PFSK-1 (cell line): ENCODE data around the gene LBHD1.

Experiments
- FOXP2 ChIP-seq: optimal IDR thresholded peaks from 2 replicates; pipeline ENCODE3; 2011; ENCODE audit warnings: borderline replicate concordance, control low read depth, inconsistent platforms; ENCODE audit not compliant: insufficient read depth; ENCODE audit errors: extremely low read length, extremely low read depth
- POLR2AphosphoS5 ChIP-seq: IDR thresholded peaks from 2 replicates; pipeline ENCODE4 v1.6.1; 2012; ENCODE audit warnings: low read depth, mild to moderate bottlenecking, control low read depth, low read length, moderate library complexity
- SIN3A ChIP-seq: IDR thresholded peaks from 2 replicates; pipeline ENCODE4 v1.6.1; 2012; ENCODE audit warnings: mild to moderate bottlenecking, low read length, moderate library complexity, borderline replicate concordance; ENCODE audit not compliant: insufficient read depth
- TAF1 ChIP-seq: IDR thresholded peaks from 2 replicates; pipeline ENCODE4 v1.6.1; 2012; ENCODE audit warnings: low read length, control low read depth, borderline replicate concordance; ENCODE audit not compliant: insufficient read depth
- TF ChIP-seq, protein P1 (sequence below), 2 experiments: IDR thresholded peaks; 2 replicates each; pipeline versions ENCODE4 v1.6.1 to v1.8.0; 2011 to 2012; ENCODE audit warnings: low read depth in 2 of 2, low read length in 2 of 2, control low read depth in 1 of 2, inconsistent platforms in 1 of 2, mild to moderate bottlenecking in 1 of 2, moderate library complexity in 1 of 2; ENCODE audit not compliant: insufficient read depth in 1 of 2

LBHD1 gene

DNA sequence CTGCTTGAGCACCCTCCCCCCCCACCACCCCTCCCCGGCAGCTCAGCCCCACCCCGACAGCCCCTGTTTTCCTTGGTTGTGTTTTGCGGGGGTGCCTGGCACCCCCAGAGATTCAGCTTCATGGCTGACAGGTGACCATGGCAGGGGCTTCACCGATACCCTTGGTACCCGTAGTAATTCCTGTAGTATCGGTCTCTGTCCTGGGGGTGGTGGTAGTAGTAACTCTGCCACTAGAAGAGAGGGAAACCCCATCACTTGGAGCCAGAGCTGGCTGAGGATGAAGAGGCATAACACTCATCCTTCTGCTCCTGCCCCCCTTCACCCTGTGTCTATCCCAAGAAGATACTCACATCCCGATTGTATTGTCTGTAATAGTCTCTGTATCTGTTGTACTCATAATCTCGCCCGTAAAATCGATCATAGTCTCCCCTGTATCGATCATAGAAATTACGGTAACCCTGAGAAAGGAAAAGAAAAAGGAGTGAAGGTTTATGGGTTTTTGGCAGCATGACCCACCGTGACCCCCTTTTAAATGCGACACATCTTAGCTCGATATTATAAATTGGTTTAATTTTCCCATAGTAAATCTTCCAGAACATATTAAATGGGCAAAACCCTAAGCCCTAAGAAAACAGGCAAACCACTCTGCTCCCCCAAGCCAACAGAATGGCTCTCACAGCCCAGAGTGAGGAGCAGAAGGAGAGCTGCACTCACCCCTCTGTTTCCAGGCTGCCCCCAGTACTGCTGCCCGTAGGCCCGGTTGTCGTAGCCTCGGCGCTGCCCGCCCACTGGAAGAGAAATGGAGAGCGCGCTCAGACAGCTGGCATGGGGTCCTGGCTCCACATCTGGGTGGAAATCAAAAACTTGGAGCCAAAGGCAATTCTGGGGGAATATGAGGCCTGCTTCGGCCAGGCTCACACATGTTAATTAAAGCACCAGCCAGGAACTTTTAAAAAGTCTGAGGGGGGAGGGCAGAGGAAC is 43.4 kb upstream of the LBHD1 start:
- TF ChIP-seq SIN3A (no peak), FOXP2 (no peak), POLR2AphosphoS5 (no peak), TAF1 (no peak)
- TF ChIP-seq, protein P1, sequence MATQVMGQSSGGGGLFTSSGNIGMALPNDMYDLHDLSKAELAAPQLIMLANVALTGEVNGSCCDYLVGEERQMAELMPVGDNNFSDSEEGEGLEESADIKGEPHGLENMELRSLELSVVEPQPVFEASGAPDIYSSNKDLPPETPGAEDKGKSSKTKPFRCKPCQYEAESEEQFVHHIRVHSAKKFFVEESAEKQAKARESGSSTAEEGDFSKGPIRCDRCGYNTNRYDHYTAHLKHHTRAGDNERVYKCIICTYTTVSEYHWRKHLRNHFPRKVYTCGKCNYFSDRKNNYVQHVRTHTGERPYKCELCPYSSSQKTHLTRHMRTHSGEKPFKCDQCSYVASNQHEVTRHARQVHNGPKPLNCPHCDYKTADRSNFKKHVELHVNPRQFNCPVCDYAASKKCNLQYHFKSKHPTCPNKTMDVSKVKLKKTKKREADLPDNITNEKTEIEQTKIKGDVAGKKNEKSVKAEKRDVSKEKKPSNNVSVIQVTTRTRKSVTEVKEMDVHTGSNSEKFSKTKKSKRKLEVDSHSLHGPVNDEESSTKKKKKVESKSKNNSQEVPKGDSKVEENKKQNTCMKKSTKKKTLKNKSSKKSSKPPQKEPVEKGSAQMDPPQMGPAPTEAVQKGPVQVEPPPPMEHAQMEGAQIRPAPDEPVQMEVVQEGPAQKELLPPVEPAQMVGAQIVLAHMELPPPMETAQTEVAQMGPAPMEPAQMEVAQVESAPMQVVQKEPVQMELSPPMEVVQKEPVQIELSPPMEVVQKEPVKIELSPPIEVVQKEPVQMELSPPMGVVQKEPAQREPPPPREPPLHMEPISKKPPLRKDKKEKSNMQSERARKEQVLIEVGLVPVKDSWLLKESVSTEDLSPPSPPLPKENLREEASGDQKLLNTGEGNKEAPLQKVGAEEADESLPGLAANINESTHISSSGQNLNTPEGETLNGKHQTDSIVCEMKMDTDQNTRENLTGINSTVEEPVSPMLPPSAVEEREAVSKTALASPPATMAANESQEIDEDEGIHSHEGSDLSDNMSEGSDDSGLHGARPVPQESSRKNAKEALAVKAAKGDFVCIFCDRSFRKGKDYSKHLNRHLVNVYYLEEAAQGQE (IDR thresholded peaks at IDR 0.05; ENCODE audit: insufficient read depth in 1 of 2, low read depth in 2 of 2, low read length in 2 of 2) = no peak

DNA sequence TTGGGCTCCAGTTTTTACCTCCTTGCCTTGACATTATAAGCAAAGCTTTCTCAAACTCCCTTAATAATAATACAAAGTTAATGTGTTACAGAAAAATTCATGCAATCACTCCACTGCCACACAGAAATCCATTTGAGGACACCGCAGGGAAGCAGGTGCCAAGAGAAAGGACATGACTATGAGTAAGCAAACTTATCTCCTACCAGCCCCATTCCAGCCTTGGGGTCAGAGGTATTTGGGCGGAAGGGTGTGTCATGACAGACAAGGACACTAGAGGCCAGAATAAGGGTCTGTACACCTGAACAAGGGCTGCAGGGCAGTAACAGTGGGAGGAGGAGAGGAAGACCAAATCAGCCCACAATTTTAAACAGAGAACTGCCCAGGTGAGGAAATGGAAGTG is 41.3 kb upstream of the LBHD1 start:
- TF ChIP-seq POLR2AphosphoS5 (0 out of 2 replicates have a peak, but pooled peaks have one; percentile 49), TAF1 (no peak)

- TF ChIP-seq, protein P1 (IDR thresholded peaks at IDR 0.05; ENCODE audit: insufficient read depth in 1 of 2, low read depth in 2 of 2, low read length in 2 of 2) = no peak
- TF ChIP-seq POLR2AphosphoS5 (0 out of 2 replicates have a peak, but pooled peaks have one; percentile 2), TAF1 (no peak)
Observed at GRCh38 chr11:62712861-62713260, 40.8 kb upstream of the LBHD1 start.

- TF ChIP-seq POLR2AphosphoS5 (no peak), FOXP2 (no peak), SIN3A (no peak), TAF1 (no peak)
- TF ChIP-seq, protein P1 (IDR thresholded peaks at IDR 0.05; ENCODE audit: insufficient read depth in 1 of 2, low read depth in 2 of 2, low read length in 2 of 2) = no peak
Observed at GRCh38 chr11:62712276-62712812, 40.3 kb upstream of the LBHD1 start.

DNA sequence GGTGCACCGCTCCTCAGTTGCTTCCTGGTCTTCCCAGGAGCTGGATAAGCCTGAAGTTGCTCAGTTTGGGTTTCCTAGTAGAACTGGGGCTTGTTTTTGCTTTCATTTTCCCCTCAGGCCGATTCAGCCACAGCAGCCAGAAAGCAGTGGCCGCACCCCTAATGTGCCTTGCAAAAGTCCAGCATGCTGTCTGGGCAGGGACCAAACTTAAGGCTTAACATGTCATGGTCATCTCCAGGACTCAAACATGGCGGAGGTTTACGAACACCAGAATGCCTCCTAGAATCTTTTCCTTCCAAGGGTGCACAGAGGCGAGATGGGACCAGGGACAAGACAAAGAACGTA is 37.9 kb upstream of the LBHD1 start:
- TF ChIP-seq, protein P1 (IDR thresholded peaks at IDR 0.05; ENCODE audit: insufficient read depth in 1 of 2, low read depth in 2 of 2, low read length in 2 of 2) = no peak
- no peak for TF ChIP-seq TAF1
- no peak for TF ChIP-seq FOXP2
- no peak for TF ChIP-seq POLR2AphosphoS5
- TF ChIP-seq SIN3A = no peak
